ENCODE data around the gene ZNF213. TPM values are rescaled to one million over a fixed set of nuclear protein-coding genes. Genes with fewer than 3 reads are reported as not detected.

ZNF213 gene
- total RNA-seq, 1 donor, result 8.0 TPM

GRCh38 chr16:3147046-3147756, 12.4 kb downstream of the ZNF213 start:
- DNase-seq (ENCODE audit: insufficient read length, low spot score, missing footprints), result peak; percentile 69
- Histone ChIP-seq H3K4me1 (ENCODE audit: insufficient read depth, low read length) (peaks cover 4% of the 10 kb centered on the region), H3K27ac (ENCODE audit: low read depth, low read length) (no peak overlapping the region), H3K27me3 (ENCODE audit: insufficient read depth, low read length) (no peaks in the 10 kb centered on the region), H4K20me1 (ENCODE audit: insufficient read depth, low read length) (no peaks in the 10 kb centered on the region), H3K79me2 (ENCODE audit: insufficient read depth, low read length) (no peaks in the 10 kb centered on the region), H3K9me3 (ENCODE audit: low read depth, low read length) (no peaks in the 10 kb centered on the region), H3K4me3 (ENCODE audit: insufficient read depth, low read length) (no peak overlapping the region), H2AFZ (ENCODE audit: low read length) (no peak overlapping the region), H3K4me2 (ENCODE audit: insufficient read depth, low read length) (no peak overlapping the region), H3K36me3 (ENCODE audit: insufficient read depth, low read length) (peaks cover 6% of the 10 kb centered on the region)
- no peak for TF ChIP-seq CTCF (IDR thresholded peaks at IDR 0.05; ENCODE audit: extremely low read depth, low read depth, low read length)

- Histone ChIP-seq H3K4me2 (ENCODE audit: insufficient read depth, low read length) (no peak overlapping the region), H4K20me1 (ENCODE audit: insufficient read depth, low read length) (no peaks in the 10 kb centered on the region), H3K36me3 (ENCODE audit: insufficient read depth, low read length) (peaks cover 2% of the 10 kb centered on the region), H3K79me2 (ENCODE audit: insufficient read depth, low read length) (no peaks in the 10 kb centered on the region), H3K27ac (ENCODE audit: low read depth, low read length) (no peak overlapping the region), H2AFZ (ENCODE audit: low read length) (no peak overlapping the region), H3K27me3 (ENCODE audit: insufficient read depth, low read length) (no peaks in the 10 kb centered on the region), H3K9me3 (ENCODE audit: low read depth, low read length) (no peaks in the 10 kb centered on the region), H3K4me3 (ENCODE audit: insufficient read depth, low read length) (no peak overlapping the region), H3K4me1 (ENCODE audit: insufficient read depth, low read length) (peaks cover 4% of the 10 kb centered on the region)
- no peak for DNase-seq (ENCODE audit: insufficient read length, low spot score, missing footprints)
- TF ChIP-seq CTCF (IDR thresholded peaks at IDR 0.05; ENCODE audit: extremely low read depth, low read depth, low read length), result no peak
These were observed 12.9 kb downstream of the ZNF213 start for GRCh38 chr16:3147757-3148104.

- H3K4me2 ChIP-seq (ENCODE audit: insufficient read depth, low read length), result no peak overlapping the region
- H3K27me3 ChIP-seq (ENCODE audit: insufficient read depth, low read length), result no peaks in the 10 kb centered on the region
- no peak for TF ChIP-seq CTCF (IDR thresholded peaks at IDR 0.05; ENCODE audit: extremely low read depth, low read depth, low read length)
- DNase-seq (ENCODE audit: insufficient read length, low spot score, missing footprints), result peak; percentile 83
- no peaks in the 10 kb centered on the region for H3K79me2 ChIP-seq (ENCODE audit: insufficient read depth, low read length)
- no peaks in the 10 kb centered on the region for H4K20me1 ChIP-seq (ENCODE audit: insufficient read depth, low read length)
- no peaks in the 10 kb centered on the region for H3K9me3 ChIP-seq (ENCODE audit: low read depth, low read length)
- H3K27ac ChIP-seq (ENCODE audit: low read depth, low read length), result no peak overlapping the region
- no peak overlapping the region for H2AFZ ChIP-seq (ENCODE audit: low read length)
- no peaks in the 10 kb centered on the region for H3K36me3 ChIP-seq (ENCODE audit: insufficient read depth, low read length)
- H3K4me3 ChIP-seq (ENCODE audit: insufficient read depth, low read length), result no peak overlapping the region
- H3K4me1 ChIP-seq (ENCODE audit: insufficient read depth, low read length), result peaks cover 4% of the 10 kb centered on the region
These were observed 13.7 kb downstream of the ZNF213 start for GRCh38 chr16:3148256-3149192.

GRCh38 chr16:3149193-3149530, 14.3 kb downstream of the ZNF213 start:
- Histone ChIP-seq H4K20me1 (ENCODE audit: insufficient read depth, low read length) (no peaks in the 10 kb centered on the region), H3K4me1 (ENCODE audit: insufficient read depth, low read length) (peaks cover 4% of the 10 kb centered on the region), H3K27me3 (ENCODE audit: insufficient read depth, low read length) (no peaks in the 10 kb centered on the region), H3K9me3 (ENCODE audit: low read depth, low read length) (no peaks in the 10 kb centered on the region), H3K4me3 (ENCODE audit: insufficient read depth, low read length) (peak overlapping the region; percentile 80), H3K27ac (ENCODE audit: low read depth, low read length) (no peak overlapping the region), H2AFZ (ENCODE audit: low read length) (no peak overlapping the region), H3K36me3 (ENCODE audit: insufficient read depth, low read length) (no peaks in the 10 kb centered on the region), H3K4me2 (ENCODE audit: insufficient read depth, low read length) (peak overlapping the region; percentile 95), H3K79me2 (ENCODE audit: insufficient read depth, low read length) (no peaks in the 10 kb centered on the region)
- no peak for TF ChIP-seq CTCF (IDR thresholded peaks at IDR 0.05; ENCODE audit: extremely low read depth, low read depth, low read length)
- peak; percentile 58 for DNase-seq (ENCODE audit: insufficient read length, low spot score, missing footprints)

Data from osteoblast (primary cell).